Neural cell (in vitro differentiated cells): Measurements from ENCODE around the gene OSBPL2.

Source experiments
- EP300 ChIP-seq: fragments of 450-650 bp; conservative IDR thresholded peaks from 2 replicates; pipeline ENCODE4 v1.6.1; 2014; ENCODE audit warnings: antibody characterized with exemption, mild to moderate bottlenecking, moderate library complexity; ENCODE audit not compliant: poor library complexity, severe bottlenecking
- EZH2 ChIP-seq: fragments of 200-600, 300-800 bp; shearing (Covaris generic), sonication (generic); IDR thresholded peaks from 2 replicates; pipeline ENCODE4 v1.6.1; 2014; ENCODE audit warnings: antibody characterized with exemption, low read length, borderline replicate concordance, mild to moderate bottlenecking; ENCODE audit not compliant: insufficient read depth, poor library complexity, severe bottlenecking
- SMC3 ChIP-seq: fragments of 450-650 bp; conservative IDR thresholded peaks from 2 replicates; pipeline ENCODE4 v1.6.1; 2014; ENCODE audit warnings: antibody characterized with exemption, mild to moderate bottlenecking, moderate library complexity; ENCODE audit not compliant: poor library complexity
- TAF1 ChIP-seq: IDR thresholded peaks from 2 replicates; pipeline ENCODE4 v1.6.1; 2012; ENCODE audit warnings: low read depth
- TF ChIP-seq, protein P1 (sequence below): IDR thresholded peaks from 2 replicates; pipeline ENCODE4 v1.6.1; 2012; ENCODE audit warnings: borderline replicate concordance
- TF ChIP-seq, protein P2 (sequence below): fragments of 450-650 bp; IDR thresholded peaks from 2 replicates; pipeline ENCODE4 v1.5.1; 2014; ENCODE audit warnings: antibody characterized with exemption, mild to moderate bottlenecking, moderate library complexity; ENCODE audit not compliant: poor library complexity, severe bottlenecking

- TF ChIP-seq, protein P1, sequence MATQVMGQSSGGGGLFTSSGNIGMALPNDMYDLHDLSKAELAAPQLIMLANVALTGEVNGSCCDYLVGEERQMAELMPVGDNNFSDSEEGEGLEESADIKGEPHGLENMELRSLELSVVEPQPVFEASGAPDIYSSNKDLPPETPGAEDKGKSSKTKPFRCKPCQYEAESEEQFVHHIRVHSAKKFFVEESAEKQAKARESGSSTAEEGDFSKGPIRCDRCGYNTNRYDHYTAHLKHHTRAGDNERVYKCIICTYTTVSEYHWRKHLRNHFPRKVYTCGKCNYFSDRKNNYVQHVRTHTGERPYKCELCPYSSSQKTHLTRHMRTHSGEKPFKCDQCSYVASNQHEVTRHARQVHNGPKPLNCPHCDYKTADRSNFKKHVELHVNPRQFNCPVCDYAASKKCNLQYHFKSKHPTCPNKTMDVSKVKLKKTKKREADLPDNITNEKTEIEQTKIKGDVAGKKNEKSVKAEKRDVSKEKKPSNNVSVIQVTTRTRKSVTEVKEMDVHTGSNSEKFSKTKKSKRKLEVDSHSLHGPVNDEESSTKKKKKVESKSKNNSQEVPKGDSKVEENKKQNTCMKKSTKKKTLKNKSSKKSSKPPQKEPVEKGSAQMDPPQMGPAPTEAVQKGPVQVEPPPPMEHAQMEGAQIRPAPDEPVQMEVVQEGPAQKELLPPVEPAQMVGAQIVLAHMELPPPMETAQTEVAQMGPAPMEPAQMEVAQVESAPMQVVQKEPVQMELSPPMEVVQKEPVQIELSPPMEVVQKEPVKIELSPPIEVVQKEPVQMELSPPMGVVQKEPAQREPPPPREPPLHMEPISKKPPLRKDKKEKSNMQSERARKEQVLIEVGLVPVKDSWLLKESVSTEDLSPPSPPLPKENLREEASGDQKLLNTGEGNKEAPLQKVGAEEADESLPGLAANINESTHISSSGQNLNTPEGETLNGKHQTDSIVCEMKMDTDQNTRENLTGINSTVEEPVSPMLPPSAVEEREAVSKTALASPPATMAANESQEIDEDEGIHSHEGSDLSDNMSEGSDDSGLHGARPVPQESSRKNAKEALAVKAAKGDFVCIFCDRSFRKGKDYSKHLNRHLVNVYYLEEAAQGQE = no peak
- TF ChIP-seq EZH2 (no peak), TAF1 (no peak), EP300 (no peak), SMC3 (no peak)
- TF ChIP-seq, protein P2, sequence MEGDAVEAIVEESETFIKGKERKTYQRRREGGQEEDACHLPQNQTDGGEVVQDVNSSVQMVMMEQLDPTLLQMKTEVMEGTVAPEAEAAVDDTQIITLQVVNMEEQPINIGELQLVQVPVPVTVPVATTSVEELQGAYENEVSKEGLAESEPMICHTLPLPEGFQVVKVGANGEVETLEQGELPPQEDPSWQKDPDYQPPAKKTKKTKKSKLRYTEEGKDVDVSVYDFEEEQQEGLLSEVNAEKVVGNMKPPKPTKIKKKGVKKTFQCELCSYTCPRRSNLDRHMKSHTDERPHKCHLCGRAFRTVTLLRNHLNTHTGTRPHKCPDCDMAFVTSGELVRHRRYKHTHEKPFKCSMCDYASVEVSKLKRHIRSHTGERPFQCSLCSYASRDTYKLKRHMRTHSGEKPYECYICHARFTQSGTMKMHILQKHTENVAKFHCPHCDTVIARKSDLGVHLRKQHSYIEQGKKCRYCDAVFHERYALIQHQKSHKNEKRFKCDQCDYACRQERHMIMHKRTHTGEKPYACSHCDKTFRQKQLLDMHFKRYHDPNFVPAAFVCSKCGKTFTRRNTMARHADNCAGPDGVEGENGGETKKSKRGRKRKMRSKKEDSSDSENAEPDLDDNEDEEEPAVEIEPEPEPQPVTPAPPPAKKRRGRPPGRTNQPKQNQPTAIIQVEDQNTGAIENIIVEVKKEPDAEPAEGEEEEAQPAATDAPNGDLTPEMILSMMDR = no peak
Observed at GRCh38 chr20:62296724-62297448, 58.6 kb downstream of the OSBPL2 start.
